ENCODE results near the gene GPR3.
"Not testable (repeated sequence)": the region's sequence is repeated elsewhere in the genome, so short reads cannot be mapped to it uniquely, and the experiment has no call there.

The GPR3 gene

DNA sequence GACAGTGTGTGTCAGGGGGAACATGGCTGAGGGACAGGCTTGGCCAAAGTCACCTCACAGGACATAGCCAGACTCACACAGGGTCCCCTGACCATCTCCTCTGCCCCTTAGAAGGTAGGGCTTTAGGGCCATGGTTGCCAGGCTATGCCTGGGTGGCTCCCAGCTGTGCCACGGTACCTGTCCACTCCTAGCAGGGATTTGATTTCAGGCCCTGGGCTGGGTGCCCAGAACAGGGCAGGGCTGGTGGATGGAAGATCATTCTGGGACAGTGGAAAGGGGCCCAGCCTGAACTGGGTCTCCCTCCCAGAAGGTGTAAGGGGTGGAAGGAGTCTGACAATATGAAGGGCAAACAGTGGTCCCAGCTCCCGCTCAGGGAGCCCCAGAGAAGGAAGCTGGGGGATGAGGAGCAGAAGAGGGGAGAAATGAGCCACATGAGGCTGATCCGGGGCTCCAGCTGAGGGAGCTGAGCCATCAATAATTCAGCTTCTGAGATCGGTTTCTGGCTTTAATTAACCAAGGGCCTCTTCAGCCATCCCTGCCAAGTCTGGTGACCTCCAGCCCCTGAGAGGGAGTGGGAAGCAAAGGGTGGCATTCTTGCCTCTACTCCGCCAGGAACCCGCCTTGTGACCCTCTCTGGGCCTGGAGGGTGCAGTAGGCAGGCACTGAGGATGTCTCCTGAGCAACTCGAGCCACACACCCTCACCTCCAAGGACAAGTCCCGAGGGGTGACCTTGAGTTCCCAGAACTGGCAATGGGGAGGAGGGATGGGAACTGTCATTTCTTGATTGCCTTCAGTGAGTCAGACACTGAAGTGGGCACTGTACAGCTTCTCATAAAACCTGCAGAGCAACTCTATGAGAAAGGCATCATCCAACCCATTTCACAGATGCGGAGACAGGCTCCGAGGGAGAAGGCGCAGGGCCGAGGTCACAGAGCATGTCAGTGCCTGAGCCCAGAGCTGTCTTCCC is 11.4 kb upstream of the GPR3 start:
- no peak for DNase-seq

DNA sequence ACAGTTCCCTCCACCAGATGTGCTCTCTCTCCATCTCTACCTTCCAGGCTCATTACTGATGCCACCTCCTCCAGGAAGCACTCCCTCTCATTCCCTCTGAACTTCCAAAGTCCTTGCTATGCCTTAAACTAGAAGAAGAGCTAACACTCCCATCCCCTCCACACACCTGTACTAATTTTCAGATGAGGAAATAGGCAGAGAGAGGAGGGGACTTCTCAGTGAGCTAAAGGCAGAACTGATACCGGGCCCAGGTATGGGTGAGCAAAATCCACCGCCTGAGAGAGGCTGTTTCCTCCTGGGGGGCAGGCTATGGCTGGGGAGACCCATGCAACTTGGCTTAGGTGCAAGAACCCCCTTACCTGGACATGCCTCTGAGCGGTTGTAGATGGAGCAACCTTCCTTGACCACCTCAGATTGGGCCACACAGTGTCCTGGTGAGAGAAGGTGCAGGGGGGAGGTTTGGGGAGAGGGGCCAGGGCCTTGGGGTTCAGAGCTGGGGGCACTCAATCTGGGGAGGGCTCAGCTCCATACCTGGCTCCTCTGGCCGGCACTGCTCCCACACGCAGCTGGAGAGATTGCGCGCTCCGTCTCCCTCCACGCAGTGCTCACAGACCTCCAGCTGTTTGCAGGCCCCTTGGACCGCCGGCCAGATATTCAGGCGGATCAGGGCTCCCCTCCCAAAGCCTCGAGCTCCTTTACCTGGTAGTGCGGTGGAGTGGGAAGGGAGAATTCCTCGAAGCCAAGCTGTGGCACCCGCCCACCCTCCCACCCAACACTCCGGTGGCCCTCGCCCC is 10.3 kb upstream of the GPR3 start:
- DNase-seq: no peak

DNA sequence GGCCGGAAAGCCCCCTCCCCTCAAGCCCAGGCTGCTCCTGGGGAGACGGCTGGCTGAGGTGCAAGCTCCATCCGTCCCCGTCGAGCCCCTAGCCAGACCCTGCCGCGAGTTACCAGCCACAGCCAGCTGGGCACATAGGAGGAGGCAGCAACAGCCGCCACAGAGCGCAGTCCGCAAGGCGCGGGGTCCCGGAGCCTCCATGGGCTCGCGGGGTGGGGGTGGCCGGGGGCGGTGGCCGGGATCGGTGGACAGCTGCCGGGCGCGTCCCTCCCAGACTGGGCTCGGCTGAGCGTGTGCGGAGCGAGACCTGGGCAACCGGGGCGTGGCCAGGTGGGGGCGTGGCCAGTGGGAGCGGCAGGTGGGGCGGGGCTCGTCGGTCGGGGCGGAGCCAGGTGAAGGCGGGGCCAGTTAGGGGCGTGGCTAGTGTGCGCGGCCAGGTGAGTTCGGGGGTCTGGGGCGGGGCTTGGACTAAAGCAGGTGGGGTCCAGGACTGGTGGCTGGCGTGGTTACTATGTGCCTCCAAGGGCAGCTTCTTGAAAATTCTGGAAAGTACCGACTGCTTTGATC is 9.3 kb upstream of the GPR3 start, which contains the start of gene CD164L2:
Gene CD164L2, minus strand, starts transcription at position 295 of the 567 bp plus-strand sequence. Its CDS starts 94 bp downstream, at position 201.
- no peak for DNase-seq

DNA sequence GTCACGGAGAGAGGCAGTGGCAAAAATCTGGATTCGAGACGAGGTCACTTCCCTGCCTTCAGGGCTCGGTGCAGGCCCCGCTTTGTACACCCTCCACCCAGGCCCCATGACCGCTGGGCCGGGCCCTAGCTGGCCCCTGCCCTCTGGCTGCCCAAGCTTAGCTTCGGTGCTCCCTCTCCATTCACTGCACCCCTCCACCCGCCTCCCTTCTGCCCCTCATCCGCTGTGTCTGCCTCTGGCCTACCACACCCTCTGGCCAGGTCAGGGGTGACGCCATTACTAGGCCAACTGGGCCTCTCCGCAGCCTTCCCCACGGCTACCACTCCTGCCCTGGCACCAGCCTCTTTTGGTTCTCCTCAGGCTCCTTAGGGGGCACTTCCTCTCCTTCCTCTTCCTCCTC is 8.8 kb upstream of the GPR3 start:
- DNase-seq: no peak

DNA sequence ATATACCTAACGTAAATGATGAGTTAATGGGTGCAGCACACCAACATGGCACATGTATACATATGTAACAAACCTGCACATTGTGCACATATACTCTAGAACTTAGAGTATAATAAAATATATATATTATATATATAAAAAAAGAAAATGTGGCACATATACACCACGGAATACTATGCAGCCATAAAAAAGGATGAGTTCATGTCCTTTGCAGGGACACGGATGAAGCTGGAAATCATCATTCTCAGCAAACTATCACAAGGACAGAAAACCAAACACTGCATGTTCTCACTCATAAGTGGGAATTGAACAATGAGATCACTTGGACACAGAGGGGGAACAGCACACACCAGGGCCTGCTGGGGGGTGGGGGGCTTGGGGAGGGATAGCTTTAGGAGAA is 7.6 kb upstream of the GPR3 start:
- not testable (repeated sequence) for DNase-seq

DNA sequence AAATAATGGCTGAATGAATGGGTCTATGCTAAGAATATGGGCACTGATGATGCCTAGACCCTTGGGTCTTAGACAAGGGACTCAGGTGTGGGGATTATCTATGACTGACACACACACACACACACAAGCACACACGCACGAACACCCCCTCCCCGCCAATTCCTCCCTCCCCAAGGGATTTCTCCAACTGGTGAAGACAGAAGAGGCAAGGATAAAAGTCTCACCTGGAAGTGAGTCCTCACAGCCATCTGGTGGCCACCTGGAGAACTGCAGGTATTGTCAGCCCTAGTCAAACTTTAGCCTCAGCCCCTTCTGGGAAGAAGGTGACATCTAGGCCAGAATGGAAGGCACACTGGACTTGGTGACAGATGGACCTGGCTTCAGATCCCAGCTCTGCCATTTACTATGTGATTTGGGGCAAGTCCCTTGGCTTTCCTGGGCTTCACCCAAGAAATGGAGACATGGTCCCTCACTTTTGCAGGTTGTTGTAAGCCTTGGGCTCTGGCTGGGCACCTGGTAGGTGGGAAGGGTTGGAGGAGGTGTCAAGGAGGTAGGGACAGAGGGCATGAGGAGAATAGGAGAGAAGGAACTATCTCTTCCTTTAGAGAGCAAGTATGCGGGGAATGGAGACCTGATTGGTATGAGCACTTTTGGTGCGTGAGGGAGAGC is 4.0 kb upstream of the GPR3 start:
- peak; percentile 30 for DNase-seq

DNA sequence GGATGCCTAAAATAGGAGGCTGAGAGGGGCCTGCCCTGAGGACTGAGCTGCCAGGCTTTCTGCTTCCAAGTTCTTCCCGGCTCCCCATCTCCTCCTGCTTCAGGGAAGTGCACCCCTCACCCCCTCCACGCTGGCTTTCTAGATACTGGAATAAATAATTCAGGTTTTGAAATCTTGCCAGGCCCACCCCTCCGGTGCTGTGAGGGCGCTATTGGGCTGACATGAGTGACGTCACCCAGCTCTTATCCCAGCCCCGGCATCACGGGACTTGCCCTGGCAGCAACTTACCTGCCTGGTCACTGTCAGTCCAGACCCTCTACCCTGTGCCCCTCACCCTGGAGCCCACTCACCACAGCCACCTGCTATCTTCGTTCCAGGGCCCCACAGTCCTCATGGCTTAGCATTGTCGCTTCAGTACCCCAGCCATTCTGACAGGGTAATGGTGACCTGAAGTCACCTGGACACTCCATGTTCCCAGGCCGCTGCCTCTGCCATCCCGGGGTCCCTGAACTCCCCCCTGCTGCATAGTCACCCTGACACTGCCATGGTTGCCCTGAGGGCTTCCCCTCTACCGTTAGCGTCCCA is 819 bp upstream of the GPR3 start:
- DNase-seq: no peak

DNA sequence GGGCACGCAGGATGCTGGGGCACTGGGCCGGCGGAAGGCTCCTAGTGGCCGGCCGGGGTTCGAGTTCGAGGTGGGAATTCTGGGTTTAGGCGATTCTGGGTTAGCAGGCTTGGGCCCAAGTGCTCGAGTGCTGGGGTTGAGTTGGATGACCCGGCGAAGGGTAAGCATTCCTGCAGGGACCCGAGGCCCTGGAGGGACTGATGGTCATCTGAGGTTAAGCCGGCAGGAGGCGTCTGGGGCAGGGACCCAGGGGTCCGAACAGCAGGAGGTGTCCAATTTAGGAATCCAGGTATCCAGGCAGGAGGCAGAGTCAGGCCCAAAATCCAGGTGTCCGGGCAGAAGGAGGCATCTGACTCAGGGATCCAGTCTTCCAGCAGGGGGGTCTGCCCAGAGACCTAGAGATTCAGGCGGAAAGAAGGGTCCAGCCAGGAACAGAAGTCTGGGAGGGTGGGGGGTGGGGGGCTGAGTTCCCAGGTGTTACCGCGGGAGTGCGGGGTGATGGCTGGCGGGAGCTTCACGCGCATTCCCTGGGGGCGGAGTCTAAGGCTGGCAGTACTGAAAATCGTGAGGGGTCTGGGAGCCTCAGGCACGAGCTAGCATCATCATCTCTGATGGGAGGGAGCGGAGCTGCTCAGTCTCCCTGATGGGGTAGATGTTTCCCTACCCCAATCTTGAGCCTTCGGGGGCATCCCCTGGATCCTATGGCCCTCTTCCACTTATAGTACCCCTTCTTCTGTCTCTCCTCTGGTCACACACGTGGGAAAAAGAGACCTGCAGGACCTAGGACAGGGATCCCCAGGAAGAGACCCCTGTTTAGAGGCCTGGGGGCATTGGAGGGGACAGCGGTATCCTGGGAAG is 585 bp downstream of the GPR3 start:
- DNase-seq: no peak

DNA sequence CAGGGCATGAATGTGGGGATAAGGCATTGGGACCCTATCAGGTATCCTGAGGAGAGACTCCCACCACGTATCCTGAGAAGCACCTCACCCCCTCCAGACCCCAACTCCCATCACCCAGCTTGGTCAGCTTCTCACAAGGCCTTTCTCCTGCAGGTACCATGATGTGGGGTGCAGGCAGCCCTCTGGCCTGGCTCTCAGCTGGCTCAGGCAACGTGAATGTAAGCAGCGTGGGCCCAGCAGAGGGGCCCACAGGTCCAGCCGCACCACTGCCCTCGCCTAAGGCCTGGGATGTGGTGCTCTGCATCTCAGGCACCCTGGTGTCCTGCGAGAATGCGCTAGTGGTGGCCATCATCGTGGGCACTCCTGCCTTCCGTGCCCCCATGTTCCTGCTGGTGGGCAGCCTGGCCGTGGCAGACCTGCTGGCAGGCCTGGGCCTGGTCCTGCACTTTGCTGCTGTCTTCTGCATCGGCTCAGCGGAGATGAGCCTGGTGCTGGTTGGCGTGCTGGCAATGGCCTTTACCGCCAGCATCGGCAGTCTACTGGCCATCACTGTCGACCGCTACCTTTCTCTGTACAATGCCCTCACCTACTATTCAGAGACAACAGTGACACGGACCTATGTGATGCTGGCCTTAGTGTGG is 1.3 kb downstream of the GPR3 start:
- no peak for DNase-seq

DNA sequence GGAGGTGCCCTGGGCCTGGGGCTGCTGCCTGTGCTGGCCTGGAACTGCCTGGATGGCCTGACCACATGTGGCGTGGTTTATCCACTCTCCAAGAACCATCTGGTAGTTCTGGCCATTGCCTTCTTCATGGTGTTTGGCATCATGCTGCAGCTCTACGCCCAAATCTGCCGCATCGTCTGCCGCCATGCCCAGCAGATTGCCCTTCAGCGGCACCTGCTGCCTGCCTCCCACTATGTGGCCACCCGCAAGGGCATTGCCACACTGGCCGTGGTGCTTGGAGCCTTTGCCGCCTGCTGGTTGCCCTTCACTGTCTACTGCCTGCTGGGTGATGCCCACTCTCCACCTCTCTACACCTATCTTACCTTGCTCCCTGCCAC is 1.8 kb downstream of the GPR3 start:
- DNase-seq: no peak

DNA sequence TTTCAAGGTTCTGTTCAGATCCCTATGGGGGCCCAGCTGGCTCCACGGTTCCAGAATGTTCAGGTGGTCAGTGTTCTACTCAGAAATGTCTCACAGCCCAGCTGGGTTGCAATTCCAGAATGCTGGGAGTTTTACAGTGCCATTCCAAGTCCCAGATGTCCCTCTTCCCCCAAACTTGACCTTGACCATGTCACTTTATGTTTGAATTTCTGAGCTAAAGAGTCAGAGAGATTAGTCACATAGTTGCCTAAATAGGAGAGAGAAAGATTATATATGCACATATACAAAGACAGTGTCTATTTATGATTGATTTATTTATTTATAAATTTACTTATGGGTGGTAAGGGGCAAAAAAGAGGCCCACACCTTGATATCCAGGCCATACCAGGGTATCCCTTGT is 2.5 kb downstream of the GPR3 start:
- DNase-seq: no peak

DNA sequence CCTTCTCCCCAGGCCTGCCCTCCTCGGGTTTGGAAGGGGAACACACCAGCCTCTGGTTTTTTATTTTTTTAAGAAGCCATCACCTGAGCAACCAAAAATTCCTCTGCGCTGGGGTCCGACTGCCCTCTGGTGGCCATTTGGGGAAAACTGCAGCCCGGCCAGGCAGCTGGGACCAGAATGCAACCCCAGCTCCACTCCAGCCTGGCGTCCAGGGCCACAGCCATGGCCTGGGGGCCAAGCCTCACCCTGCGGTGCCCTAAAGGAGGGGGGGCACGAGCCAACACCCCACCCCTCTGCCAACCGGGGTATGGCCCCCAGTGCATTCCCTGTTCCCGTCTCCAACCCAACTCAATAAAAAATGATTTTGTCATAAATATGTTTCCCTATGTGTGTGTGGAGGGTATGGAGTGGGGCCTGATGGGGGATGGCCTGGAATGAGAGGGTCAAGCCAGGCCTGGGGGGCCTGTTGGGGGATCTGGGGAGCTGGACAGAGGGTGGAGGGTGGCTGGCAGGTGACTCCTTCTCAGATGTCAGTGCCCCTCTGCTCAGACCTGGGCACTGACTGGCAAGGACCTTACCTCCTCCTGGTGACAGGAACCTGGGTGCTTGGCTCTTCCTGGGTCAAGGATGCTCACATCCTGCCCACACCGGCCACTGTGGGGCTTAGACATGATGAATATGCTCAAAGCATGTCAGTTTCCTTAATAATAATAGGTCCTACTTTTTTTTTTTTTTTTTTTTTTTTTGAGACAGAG is 3.2 kb downstream of the GPR3 start:
- DNase-seq: peak; percentile 48

DNA sequence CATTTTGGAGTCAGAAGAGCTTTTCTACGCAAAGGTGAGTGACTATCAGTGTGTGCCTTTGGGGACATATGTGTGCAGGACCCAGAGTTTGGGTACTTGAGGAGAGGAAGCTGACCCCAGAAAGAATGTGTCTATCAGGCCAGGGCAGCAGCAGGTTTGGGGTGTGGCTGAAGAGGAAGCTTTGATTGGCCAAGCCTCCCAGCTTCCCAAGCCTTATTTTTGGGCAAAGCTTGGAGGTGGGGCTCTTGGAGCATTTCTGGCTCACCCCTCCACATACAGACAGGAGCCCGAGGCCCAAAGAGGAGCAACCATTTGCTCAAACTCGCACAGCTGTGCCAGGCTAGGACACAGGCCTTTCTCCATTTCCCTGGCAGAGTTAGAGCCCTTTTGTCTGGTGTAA is 4.7 kb downstream of the GPR3 start:
- no peak for DNase-seq

DNA sequence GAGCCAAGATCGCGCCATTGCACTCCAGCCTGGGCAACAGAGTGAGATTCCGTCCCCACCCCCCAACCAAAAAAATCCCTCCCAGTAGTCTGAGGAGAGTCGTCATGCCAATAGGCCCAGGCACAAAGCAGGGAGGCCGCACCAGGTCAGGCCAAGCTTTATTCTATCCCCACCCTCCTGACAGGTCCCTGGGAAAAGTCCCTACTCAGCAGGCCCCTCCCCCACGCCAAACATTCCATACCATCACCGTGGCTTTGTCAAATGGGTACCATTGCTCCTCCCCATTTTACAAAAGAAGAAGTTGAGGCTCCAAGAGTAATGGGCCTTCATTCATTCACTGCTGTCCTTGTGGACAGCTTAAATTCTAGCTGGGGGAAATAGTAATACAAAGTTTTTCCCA is 5.3 kb downstream of the GPR3 start:
- DNase-seq: no peak

DNA sequence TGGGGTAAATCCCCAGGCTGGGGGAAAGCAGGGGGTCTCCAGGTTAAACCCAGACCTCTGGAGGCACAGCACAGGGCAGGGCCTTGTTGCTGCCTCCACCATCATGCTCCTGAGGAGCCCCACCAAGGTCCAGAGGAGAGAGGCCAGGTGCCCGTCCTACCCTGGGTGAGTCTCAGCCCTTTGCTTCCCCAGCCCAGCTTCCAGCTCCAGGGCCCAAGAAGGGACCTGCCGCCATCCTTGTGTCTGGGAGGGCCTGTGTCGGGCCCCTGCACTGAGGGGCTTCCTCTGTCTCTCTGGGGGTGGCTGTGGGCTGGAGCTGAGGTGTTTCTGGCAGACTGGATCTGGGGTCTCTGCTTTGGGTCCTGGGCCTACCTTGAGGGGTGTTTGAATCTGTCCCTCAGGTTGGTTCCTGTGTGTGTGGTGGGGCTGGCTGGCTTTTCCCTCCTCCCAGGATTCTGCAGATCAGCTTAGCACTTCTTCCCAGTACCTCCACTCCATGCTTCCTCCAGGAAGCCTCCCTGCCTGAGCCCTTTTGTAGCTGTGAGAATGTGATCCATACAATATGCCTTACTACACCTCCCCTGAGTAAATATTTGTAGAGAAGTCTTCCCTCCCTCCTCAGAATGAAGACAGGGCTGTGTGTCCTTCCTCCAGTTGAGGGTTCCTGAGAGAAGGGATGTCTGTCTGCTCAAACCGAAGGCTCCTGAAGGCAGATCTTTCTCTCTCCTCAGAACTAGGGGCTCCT is 6.2 kb downstream of the GPR3 start:
- DNase-seq: no peak

DNA sequence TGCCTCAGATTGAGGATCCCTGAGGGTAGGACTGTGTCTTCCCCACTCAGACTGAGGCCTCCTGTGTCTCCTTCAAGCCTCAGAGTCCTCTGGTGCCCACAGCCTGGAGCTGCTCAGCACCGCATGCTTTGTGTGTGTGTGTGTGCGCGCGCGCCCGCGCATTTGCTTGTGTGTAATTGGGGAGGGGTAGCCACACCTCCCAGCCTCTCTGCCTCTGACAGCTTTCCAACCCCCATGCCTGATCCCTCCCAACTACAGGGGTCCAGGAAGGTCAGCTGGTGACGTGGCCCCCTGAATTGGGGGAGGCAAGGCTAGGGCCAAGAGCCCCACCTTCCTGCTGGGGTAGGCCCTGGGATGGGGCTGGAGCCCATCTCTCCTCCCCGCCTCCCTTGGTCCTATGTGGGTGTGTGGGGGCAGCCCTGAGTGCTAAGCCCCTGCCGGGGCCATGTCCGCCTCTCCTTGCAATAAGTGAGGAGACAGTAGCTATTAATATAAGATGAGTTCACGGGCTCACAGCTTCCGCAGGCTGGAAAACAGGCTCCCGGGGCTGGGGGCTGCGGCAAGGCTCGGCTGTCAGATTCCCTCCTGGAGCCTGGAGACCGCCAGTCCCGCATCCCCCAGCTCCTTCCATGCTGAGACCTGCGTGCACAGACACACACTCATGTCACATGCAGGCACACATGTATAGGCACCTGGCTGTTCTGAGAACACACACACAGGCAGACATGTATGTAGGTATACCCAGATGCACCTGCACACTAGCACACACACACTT is 7.0 kb downstream of the GPR3 start:
- no peak for DNase-seq

DNA sequence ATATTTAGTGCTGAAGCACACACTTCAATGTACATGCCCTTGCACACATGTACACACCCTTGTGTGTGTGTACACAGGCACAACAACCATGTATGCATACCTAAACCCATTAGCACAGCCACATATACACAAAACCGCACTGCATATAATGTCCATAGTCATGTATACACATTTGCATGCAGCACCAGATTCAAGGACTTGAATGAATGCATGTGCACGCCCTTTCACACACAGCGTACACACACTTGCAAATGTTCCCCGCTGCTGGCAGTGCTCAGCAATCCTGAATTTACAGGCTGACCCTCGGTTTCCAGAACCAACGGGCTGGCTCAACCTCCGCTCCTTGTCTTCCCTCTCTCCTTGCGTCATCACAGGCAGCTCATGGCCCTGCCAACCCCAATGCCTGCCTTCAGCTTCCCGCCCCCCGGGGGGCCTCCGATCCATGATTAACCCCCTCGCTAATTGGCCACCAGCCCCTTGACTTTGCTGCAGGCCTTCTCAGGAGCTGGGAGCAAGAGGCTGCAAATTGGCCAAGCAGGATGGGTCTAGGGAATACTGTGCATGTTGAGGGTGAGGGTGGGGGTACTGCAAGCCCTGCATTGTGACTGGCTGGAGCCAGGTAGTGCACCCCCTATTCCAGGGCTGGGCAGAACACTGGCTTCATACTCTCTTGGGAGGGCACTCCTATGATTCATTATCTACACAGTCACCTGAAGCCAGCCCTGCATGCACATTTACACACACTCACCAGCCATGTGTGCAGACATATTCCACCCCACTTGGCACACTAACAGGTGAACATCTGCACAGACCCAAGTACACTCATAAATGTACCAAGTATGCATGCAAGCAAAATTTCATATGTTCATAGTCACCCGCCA is 7.9 kb downstream of the GPR3 start:
- DNase-seq: no peak

DNA sequence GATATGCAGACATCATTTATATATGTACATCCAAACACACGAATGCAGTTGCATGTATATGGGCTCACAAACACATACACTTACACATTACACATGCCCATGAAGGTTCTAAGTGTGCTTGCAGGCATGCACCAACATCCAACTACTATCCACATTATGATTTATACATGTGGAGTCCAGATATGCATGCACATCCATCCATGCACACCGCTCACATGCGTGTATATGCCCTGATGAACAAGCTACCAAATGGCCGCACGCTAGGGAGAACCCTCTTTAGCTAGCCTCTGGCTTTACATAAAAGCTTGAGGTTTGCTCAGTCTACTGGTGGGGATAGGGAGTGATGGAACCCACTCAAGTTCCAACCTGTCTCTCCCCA is 8.5 kb downstream of the GPR3 start:
- DNase-seq: no peak

Measured in NK-92 treated with Interleukin-12 subunit alpha and Interleukin-12 subunit beta, amount 100 ng/mL, for 24 hours (cell line).